ENCODE results near the gene FAM184A.

- no peak for TF ChIP-seq CTCF (IDR thresholded peaks at IDR 0.05)
- TF ChIP-seq POLR2A (IDR thresholded peaks at IDR 0.05) = no peak
- no peak for TF ChIP-seq POLR2AphosphoS5 (IDR thresholded peaks at IDR 0.05)
- no peak for TF ChIP-seq EP300 (IDR thresholded peaks at IDR 0.05)
Measured at GRCh38 chr6:118935331-118935668, 143.2 kb downstream of the FAM184A start.

All from suprapubic skin (tissue), 4 donors.